GM12801 (cell line): ENCODE results near the gene ACSL6.

Source experiments
- TF ChIP-seq, protein P1 (sequence below): IDR thresholded peaks from one replicate; pipeline ENCODE4 v1.5.1; 2011; ENCODE audit warnings: control low read depth; ENCODE audit not compliant: insufficient read length; ENCODE audit errors: extremely low read depth

The ACSL6 gene

GRCh38 chr5:132005591-132005990, 5.9 kb downstream of the ACSL6 start:
- TF ChIP-seq, protein P1, sequence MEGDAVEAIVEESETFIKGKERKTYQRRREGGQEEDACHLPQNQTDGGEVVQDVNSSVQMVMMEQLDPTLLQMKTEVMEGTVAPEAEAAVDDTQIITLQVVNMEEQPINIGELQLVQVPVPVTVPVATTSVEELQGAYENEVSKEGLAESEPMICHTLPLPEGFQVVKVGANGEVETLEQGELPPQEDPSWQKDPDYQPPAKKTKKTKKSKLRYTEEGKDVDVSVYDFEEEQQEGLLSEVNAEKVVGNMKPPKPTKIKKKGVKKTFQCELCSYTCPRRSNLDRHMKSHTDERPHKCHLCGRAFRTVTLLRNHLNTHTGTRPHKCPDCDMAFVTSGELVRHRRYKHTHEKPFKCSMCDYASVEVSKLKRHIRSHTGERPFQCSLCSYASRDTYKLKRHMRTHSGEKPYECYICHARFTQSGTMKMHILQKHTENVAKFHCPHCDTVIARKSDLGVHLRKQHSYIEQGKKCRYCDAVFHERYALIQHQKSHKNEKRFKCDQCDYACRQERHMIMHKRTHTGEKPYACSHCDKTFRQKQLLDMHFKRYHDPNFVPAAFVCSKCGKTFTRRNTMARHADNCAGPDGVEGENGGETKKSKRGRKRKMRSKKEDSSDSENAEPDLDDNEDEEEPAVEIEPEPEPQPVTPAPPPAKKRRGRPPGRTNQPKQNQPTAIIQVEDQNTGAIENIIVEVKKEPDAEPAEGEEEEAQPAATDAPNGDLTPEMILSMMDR, result no peak

DNA sequence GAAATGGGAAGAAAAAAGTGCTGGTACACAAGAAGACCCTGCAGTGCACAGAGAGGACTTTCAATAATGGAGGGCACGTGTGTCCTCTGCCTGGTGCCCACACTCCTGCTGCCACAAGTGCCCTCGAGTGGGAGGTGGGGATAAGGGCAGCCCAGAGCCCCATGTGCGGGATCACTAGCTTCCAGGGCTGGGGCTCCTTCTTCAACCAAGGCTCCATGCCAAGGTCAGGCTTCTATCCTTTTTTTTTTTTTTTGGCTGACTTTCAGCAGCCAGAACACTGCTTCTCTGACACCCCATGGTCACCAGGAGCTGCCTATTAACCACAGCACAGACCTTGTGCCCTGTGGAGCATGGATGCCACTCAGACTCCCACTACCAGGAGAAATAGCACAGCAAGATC, 7.5 kb downstream of the ACSL6 start:
- TF ChIP-seq, protein P1, result no peak

GRCh38 chr5:132003170-132003744, 8.2 kb downstream of the ACSL6 start:
- TF ChIP-seq, protein P1, result no peak

GRCh38 chr5:132002757-132003156, 8.7 kb downstream of the ACSL6 start:
- TF ChIP-seq, protein P1, result no peak

GRCh38 chr5:132001647-132002561, 9.6 kb downstream of the ACSL6 start:
- TF ChIP-seq, protein P1, result no peak

- TF ChIP-seq, protein P1, result no peak
Observed at GRCh38 chr5:132000677-132001453, 10.6 kb downstream of the ACSL6 start.

- TF ChIP-seq, protein P1, result no peak
Observed at GRCh38 chr5:132000241-132000490, 11.3 kb downstream of the ACSL6 start.
